Measurements from ENCODE around the gene DNM3.

The DNM3 gene

GRCh38 chr1:172203902-172204301 is 362.6 kb downstream of the DNM3 start:
- Histone ChIP-seq H3K9me3 (ENCODE audit: low read length) (0 out of 2 replicates have a peak, but pooled peaks cover 3% of the 10 kb centered on the region), H3K79me2 (ENCODE audit: insufficient read depth, low read length) (no peaks in the 10 kb centered on the region), H4K20me1 (ENCODE audit: insufficient read depth, low read length) (no peaks in the 10 kb centered on the region), H3K27me3 (ENCODE audit: insufficient read depth, low read length) (no peaks in the 10 kb centered on the region), H3K4me1 (ENCODE audit: insufficient read depth, low read length, severe bottlenecking) (peaks cover 8% of the 10 kb centered on the region), H3K4me3 (ENCODE audit: low read depth, low read length, poor library complexity, severe bottlenecking) (no peak overlapping the region), H3K9me2 (ENCODE audit: low read depth, low read length) (no peaks in the 10 kb centered on the region), H3K36me3 (ENCODE audit: insufficient read depth, low read length) (no peaks in the 10 kb centered on the region), H3K27ac (ENCODE audit: low read depth, low read length, poor library complexity, severe bottlenecking) (no peak overlapping the region), H3F3A (ENCODE audit: insufficient read depth, low read length) (no peaks in the 10 kb centered on the region), H3K4me2 (ENCODE audit: low read length) (no peak overlapping the region), H2AFZ (ENCODE audit: low read length) (no peak overlapping the region), H3K9ac (ENCODE audit: low read length) (no peak overlapping the region)
- TF ChIP-seq EZH2 (IDR thresholded peaks at IDR 0.05; ENCODE audit: borderline replicate concordance, low read length) (no peak), CTCF (IDR thresholded peaks at IDR 0.05; ENCODE audit: low read length) (no peak)

DNA sequence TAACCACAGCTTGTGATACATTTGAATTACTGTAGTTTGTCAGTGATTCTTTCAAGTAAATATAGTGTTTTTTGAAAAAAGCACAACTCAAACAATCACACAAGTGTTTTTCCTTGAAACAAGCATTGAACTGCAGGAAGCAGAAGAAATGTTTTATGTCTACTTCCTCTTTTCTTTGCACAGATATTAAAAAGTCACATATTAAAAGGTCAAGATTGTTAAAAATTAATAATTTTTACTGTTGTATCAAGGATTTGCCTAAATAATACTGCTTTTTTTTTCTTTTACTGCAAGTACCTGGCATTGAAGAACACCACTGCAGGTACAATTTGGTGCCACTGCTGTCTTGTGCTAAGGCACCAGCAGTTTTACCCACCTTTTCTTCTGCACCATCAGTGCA is 365.0 kb downstream of the DNM3 start:
- Histone ChIP-seq H3K36me3 (ENCODE audit: insufficient read depth, low read length) (no peaks in the 10 kb centered on the region), H3K4me3 (ENCODE audit: low read depth, low read length, poor library complexity, severe bottlenecking) (no peak overlapping the region), H3F3A (ENCODE audit: insufficient read depth, low read length) (no peaks in the 10 kb centered on the region), H3K9me2 (ENCODE audit: low read depth, low read length) (no peaks in the 10 kb centered on the region), H3K79me2 (ENCODE audit: insufficient read depth, low read length) (no peaks in the 10 kb centered on the region), H3K27me3 (ENCODE audit: insufficient read depth, low read length) (no peaks in the 10 kb centered on the region), H2AFZ (ENCODE audit: low read length) (no peak overlapping the region), H3K4me1 (ENCODE audit: insufficient read depth, low read length, severe bottlenecking) (peaks cover 8% of the 10 kb centered on the region), H3K4me2 (ENCODE audit: low read length) (no peak overlapping the region), H4K20me1 (ENCODE audit: insufficient read depth, low read length) (no peaks in the 10 kb centered on the region), H3K9me3 (ENCODE audit: low read length) (no peaks in the 10 kb centered on the region), H3K27ac (ENCODE audit: low read depth, low read length, poor library complexity, severe bottlenecking) (no peak overlapping the region), H3K9ac (ENCODE audit: low read length) (no peak overlapping the region)
- TF ChIP-seq EZH2 (IDR thresholded peaks at IDR 0.05; ENCODE audit: borderline replicate concordance, low read length) (no peak), CTCF (IDR thresholded peaks at IDR 0.05; ENCODE audit: low read length) (no peak)

DNA sequence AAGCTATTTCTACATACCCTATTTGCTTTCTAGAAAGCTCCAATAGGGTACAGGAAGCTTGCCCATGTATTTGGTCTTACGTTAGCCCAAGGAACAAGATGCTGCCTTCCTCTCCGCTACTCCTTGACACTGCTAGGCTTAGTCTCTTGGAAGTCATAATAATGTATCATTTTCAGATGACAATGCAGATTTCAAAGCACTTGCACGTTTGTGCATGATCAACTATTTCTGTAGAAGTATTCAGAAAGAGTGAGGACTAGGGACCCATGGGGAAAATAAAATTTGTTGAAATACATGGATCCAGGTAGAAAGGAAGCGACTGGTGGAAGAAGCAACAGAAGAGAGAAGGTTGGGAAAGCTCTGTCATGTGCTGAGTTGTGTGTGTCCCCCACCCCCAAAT is 367.3 kb downstream of the DNM3 start:
- no peak overlapping the region for H2AFZ ChIP-seq (ENCODE audit: low read length)
- H3K4me3 ChIP-seq (ENCODE audit: low read depth, low read length, poor library complexity, severe bottlenecking) = no peak overlapping the region
- no peak overlapping the region for H3K9ac ChIP-seq (ENCODE audit: low read length)
- TF ChIP-seq CTCF (IDR thresholded peaks at IDR 0.05; ENCODE audit: low read length) (no peak), EZH2 (IDR thresholded peaks at IDR 0.05; ENCODE audit: borderline replicate concordance, low read length) (no peak)
- H3K27me3 ChIP-seq (ENCODE audit: insufficient read depth, low read length) = no peaks in the 10 kb centered on the region
- no peaks in the 10 kb centered on the region for H3K9me2 ChIP-seq (ENCODE audit: low read depth, low read length)
- H3K79me2 ChIP-seq (ENCODE audit: insufficient read depth, low read length) = no peaks in the 10 kb centered on the region
- H3K4me1 ChIP-seq (ENCODE audit: insufficient read depth, low read length, severe bottlenecking) = peaks cover 8% of the 10 kb centered on the region
- H3K36me3 ChIP-seq (ENCODE audit: insufficient read depth, low read length) = no peaks in the 10 kb centered on the region
- no peak overlapping the region for H3K27ac ChIP-seq (ENCODE audit: low read depth, low read length, poor library complexity, severe bottlenecking)
- H3K4me2 ChIP-seq (ENCODE audit: low read length) = no peak overlapping the region
- no peaks in the 10 kb centered on the region for H3F3A ChIP-seq (ENCODE audit: insufficient read depth, low read length)
- H4K20me1 ChIP-seq (ENCODE audit: insufficient read depth, low read length) = no peaks in the 10 kb centered on the region
- H3K9me3 ChIP-seq (ENCODE audit: low read length) = no peaks in the 10 kb centered on the region

All from OCI-LY1 (cell line).